GM12864 (cell line): Measurements from ENCODE around the gene SIGLEC10.

Source experiments
- DNase-seq: peaks from one replicate; pipeline ENCODE4 v3.0.0-alpha.2; 2011; ENCODE audit warnings: low read depth
- H3K4me3 ChIP-seq: 2 replicates; pipeline ENCODE4 v1.5.1; 2011; ENCODE audit warnings: mild to moderate bottlenecking, low read depth, low read length, control low read depth
- CTCF ChIP-seq: IDR thresholded peaks from 2 replicates; pipeline ENCODE4 v1.5.1; 2011; ENCODE audit warnings: low read depth, mild to moderate bottlenecking, moderate library complexity, low read length, control low read depth, inconsistent platforms; ENCODE audit errors: missing control alignments

SIGLEC10 gene

DNA sequence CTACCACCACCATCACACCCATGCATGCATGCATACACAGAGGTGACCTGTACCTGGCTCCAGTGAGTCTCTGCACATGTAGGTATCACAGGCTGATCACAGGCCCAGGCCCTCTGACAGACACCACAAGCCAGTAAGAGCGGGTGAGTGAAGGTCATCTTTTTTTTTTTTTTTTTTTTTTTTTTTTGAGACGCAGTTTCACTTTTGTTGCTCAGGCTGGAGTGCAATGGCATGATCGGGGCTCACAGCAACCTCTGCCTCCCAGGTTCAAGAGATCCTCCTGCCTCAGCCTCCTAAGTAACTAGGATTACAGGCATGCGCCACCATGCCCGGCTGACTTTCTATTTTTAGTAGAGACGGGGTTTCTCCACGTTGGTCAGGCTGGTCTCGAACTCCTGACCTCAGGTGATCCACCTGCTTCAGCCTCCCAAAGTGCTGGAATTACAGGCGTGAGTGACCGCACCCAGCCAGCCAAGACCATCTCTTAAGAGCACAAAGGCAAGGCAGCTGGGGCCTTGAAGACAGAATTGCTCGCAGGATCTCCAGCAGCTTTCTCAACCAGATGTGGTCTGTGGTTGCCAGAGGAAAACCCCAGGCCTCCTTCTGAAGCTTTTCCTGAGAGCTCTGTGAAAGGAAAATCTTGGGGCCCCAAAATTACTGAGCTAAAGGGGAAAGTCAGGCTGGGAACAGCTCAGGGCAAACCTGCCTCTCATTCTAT, 41.8 kb downstream of the SIGLEC10 start:
- no peak for TF ChIP-seq CTCF
- no peak for DNase-seq
- no peak overlapping the region for H3K4me3 ChIP-seq

GRCh38 chr19:51372649-51373504, 44.6 kb downstream of the SIGLEC10 start, which contains the start of gene NKG7:
Gene NKG7 (minus strand): TSS chr19:51372654. CDS start chr19:51372535, 119 bp downstream.
- no peak for TF ChIP-seq CTCF
- no peak within 1 kb of the TSS for H3K4me3 ChIP-seq
- peak; percentile 43 for DNase-seq

GRCh38 chr19:51372021-51372648, 45.3 kb downstream of the SIGLEC10 start:
- no peak overlapping the region for H3K4me3 ChIP-seq

GRCh38 chr19:51371186-51371690, 46.2 kb downstream of the SIGLEC10 start:
- no peak overlapping the region for H3K4me3 ChIP-seq
- no peak for TF ChIP-seq CTCF
- DNase-seq: no peak

More at GRCh38 chr19:51372021-51372648, 45.3 kb downstream of the SIGLEC10 start:
- TF ChIP-seq CTCF: no peak
- DNase-seq: no peak

- no peak for DNase-seq
- TF ChIP-seq CTCF: no peak
- H3K4me3 ChIP-seq: no peak overlapping the region
Observed at GRCh38 chr19:51370230-51370629, 47.2 kb downstream of the SIGLEC10 start.

DNA sequence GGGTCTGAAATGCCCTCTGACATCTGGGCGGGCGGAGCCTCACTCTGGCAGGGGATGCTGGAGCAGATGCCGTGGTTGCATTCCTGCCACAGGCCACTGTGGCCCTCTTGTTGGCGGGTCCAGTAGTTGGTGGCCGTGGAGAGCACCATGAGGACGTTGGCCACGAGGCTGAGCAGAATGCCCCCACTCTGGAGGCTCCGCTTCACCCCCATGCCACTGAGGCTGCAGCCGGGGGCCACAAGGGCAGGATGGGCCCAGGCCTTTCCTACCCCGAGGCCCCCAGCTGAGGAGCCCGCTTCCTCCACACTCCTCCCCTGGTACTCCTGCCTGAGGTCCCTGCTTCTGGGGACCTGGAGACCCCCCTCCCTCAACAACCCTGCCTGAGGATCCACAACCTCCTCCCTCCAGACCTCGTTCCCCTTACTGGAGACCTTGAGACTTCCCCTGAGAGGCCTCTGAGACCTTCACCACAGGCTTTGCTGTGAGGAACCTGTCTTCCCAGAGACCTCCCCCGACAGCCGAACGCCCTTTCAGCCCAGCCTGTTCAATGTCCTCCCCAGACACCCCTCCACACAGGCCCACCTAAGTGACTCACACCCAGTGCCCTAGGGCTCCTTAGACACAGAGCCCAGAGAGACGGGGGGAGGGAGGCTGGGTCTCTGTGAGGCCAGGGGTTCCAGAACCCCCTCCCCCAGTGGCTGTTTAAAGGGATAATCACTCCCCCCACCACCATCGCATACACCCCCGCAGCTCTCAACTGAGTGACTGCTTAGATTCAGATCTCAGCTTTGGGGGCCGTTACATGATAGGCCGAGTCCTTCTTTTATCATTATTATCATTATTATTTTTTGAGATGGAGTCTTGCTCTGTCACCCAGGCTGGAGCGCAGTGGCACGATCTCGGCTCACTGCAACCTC, 48.8 kb downstream of the SIGLEC10 start, which contains the start of gene CLDND2:
Gene CLDND2 (minus strand): TSS at position 638 of the 917 bp plus-strand sequence. CDS start 426 bp downstream, at position 212.
- peak within 1 kb of the TSS; percentile 73 for H3K4me3 ChIP-seq
- DNase-seq: no peak
- no peak for TF ChIP-seq CTCF
